K562 (cell line): ENCODE measurements around the gene NMBR. TPM values are rescaled to one million over a fixed set of nuclear protein-coding genes. Genes with fewer than 3 reads are reported as not detected.
A peak's percentile ranks its signal among the peaks of the same experiment; 100 is the strongest.

Source experiments
- CAMTA2 ChIP-seq: fragments of 250-450 bp; sonication (Bioruptor Pico); conservative IDR thresholded peaks from 2 replicates; pipeline ENCODE4 v1.5.1; 2022
- ESRRB ChIP-seq: fragments of 250-450 bp; sonication (Bioruptor Pico); IDR thresholded peaks from 2 replicates; pipeline ENCODE4 v1.5.0; 2020; ENCODE audit warnings: mild to moderate bottlenecking, moderate library complexity, borderline replicate concordance
- POLR2AphosphoS5 ChIP-seq: IDR thresholded peaks from 2 replicates; pipeline ENCODE4 v1.6.1; 2011; ENCODE audit warnings: mild to moderate bottlenecking, low read depth, low read length, moderate library complexity; ENCODE audit not compliant: control insufficient read depth, insufficient read depth
- SUPT5H ChIP-seq: fragments of 450-650 bp; IDR thresholded peaks from 2 replicates; pipeline ENCODE4 v1.6.1; 2016
- YY1 ChIP-seq, 3 experiments: IDR thresholded peaks; 2 replicates each; pipeline ENCODE4 v1.6.1; 2011; ENCODE audit warnings: low read length in 2 of 3, mild to moderate bottlenecking in 2 of 3, moderate library complexity in 2 of 3, borderline replicate concordance in 1 of 3, control low read depth in 1 of 3, low read depth in 1 of 3; ENCODE audit not compliant: insufficient read depth in 3 of 3, insufficient replicate concordance in 2 of 3, control insufficient read depth in 1 of 3, insufficient read length in 1 of 3; ENCODE audit errors: extremely low read depth in 1 of 3
- ZBTB1 ChIP-seq: sonication (generic); formaldehyde crosslinking; IDR thresholded peaks from 2 replicates; pipeline ENCODE4 v1.8.1; 2023; ENCODE audit warnings: missing genetic modification reagents, low read depth, mild to moderate bottlenecking, borderline replicate concordance
- ZFP1 ChIP-seq: fragments of 450-650 bp; formaldehyde crosslinking; IDR thresholded peaks from 2 replicates; pipeline ENCODE4 v1.4.0; 2020; ENCODE audit warnings: mild to moderate bottlenecking, mixed read lengths
- ZNF263 ChIP-seq: sonication (generic); formaldehyde crosslinking; IDR thresholded peaks from 2 replicates; pipeline ENCODE4 v1.8.0; 2022; ENCODE audit warnings: mild to moderate bottlenecking, missing genetic modification reagents, borderline replicate concordance
- ZNF384 ChIP-seq: IDR thresholded peaks from 2 replicates; pipeline ENCODE4 v1.6.1; 2012; ENCODE audit warnings: low read depth, low read length, improper control_type of control experiment
- ZNF696 ChIP-seq: fragments of 250-450 bp; sonication (Bioruptor Pico); conservative IDR thresholded peaks from 2 replicates; pipeline ENCODE4 v1.4.0; 2020; ENCODE audit warnings: mild to moderate bottlenecking, moderate library complexity
- polyA plus RNA-seq, 8 experiments: library from polyadenylated mRNA; depleted of rRNA in 4 of 8; stranded (reverse) in 5 of 8; unstranded in 3 of 8; fragments of >200 nt; fragmentation: Nextera tagmentation in 2 of 8; fragmentation: Illumina TruSeq in 1 of 8; extraction: Ambion mirVana in 2 of 8; extraction: Trizol in 1 of 8; gene quantifications; 2 replicates each; pipeline versions ENCODE4 v1.2.1 to v1.2.3, GENCODE V29; 2011 to 2014; ENCODE audit warnings: inconsistent platforms in 1 of 8, missing spikeins in 1 of 8
- total RNA-seq, 7 experiments: library from RNA; depleted of rRNA in 6 of 7; stranded (reverse); fragments of >200 nt in 6 of 7; fragmentation: Illumina TruSeq in 2 of 7; extraction: Trizol in 2 of 7; gene quantifications; 2 replicates each; pipeline versions ENCODE4 v1.2.1 to v1.2.3, GENCODE V29; 2011 to 2021; ENCODE audit warnings: low replicate concordance in 1 of 7
- TF ChIP-seq, protein P1 (sequence below): IDR thresholded peaks from 3 replicates; pipeline ENCODE4 v1.6.1; 2011; ENCODE audit warnings: borderline replicate concordance, mild to moderate bottlenecking, moderate library complexity; ENCODE audit not compliant: insufficient read length; ENCODE audit errors: extremely low read depth
- TF ChIP-seq, protein P2 (sequence below): fragments of 450-650 bp; IDR thresholded peaks from 2 replicates; pipeline ENCODE4 v1.6.1; 2016; ENCODE audit warnings: low read depth
- TF ChIP-seq, protein P3 (sequence below): fragments of 250-450 bp; sonication (Bioruptor Pico); IDR thresholded peaks from 2 replicates; pipeline ENCODE4 v1.5.0; 2021

NMBR gene
- total and polyA plus RNA-seq, 9 of the 15 experiments (the other 6 are each of a cell fraction or from before 2014, with no cell fraction given) = not detected

DNA sequence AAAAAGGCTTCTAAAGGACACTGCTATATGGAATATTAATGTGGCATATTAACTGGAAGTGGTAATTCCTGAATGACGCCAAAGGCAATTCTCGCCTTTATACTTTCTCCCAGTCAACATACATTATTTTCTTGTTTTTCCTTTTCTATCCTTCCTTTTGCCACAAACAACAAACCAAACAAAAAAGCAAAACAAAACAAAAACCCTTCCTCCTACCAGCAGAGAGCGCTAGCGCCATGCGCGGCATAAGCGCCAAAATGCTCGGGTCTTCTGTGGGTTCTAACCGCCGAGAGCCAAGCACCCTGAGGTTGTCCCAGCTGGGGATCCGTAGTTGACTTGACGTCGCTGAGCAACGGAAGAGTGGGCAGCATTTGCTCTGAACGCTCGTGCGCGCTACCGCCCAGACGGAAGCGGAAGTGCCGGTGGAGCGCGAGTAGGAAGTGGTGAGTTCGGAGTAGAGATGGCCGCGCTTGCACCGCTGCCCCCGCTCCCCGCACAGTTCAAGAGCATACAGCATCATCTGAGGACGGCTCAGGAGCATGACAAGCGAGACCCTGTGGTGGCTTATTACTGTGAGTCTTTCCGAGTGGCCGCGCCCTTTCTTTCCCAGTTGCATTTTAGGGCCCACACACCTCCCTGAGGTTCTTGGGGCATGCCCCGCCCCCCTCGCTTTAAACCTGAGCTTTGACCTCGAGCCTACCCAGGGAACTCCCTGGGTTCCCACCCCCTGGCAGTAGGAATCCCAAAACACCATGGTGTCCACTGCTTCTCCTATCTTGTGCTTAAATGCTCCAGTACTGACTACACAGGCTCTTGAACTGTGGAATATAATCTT is at the start of gene NMBR, which contains the start of gene VTA1 (continued):
- no peak; the same call in 1 of the 2 replicates for TF ChIP-seq ZNF263 (CRISPR knock-in tag)
- TF ChIP-seq ESRRB (CRISPR knock-in tag) = no peak
- peak; percentile 93 for TF ChIP-seq SUPT5H
- no peak for TF ChIP-seq ZBTB1 (CRISPR knock-in tag)
- no peak for TF ChIP-seq ZNF696
- TF ChIP-seq, protein P1, sequence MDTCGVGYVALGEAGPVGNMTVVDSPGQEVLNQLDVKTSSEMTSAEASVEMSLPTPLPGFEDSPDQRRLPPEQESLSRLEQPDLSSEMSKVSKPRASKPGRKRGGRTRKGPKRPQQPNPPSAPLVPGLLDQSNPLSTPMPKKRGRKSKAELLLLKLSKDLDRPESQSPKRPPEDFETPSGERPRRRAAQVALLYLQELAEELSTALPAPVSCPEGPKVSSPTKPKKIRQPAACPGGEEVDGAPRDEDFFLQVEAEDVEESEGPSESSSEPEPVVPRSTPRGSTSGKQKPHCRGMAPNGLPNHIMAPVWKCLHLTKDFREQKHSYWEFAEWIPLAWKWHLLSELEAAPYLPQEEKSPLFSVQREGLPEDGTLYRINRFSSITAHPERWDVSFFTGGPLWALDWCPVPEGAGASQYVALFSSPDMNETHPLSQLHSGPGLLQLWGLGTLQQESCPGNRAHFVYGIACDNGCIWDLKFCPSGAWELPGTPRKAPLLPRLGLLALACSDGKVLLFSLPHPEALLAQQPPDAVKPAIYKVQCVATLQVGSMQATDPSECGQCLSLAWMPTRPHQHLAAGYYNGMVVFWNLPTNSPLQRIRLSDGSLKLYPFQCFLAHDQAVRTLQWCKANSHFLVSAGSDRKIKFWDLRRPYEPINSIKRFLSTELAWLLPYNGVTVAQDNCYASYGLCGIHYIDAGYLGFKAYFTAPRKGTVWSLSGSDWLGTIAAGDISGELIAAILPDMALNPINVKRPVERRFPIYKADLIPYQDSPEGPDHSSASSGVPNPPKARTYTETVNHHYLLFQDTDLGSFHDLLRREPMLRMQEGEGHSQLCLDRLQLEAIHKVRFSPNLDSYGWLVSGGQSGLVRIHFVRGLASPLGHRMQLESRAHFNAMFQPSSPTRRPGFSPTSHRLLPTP = no peak
- TF ChIP-seq YY1 (IDR thresholded peaks at IDR 0.05; ENCODE audit: borderline replicate concordance in 1 of 3, control insufficient read depth in 1 of 3, extremely low read depth in 1 of 3, insufficient read depth in 3 of 3, insufficient read length in 1 of 3, insufficient replicate concordance in 2 of 3, low read depth in 1 of 3, low read length in 2 of 3) = peak; percentile 65 to 92 (median 88)
- no peak for TF ChIP-seq CAMTA2 (CRISPR knock-in tag)
- TF ChIP-seq ZFP1 (CRISPR knock-in tag) = no peak
- TF ChIP-seq, protein P2, sequence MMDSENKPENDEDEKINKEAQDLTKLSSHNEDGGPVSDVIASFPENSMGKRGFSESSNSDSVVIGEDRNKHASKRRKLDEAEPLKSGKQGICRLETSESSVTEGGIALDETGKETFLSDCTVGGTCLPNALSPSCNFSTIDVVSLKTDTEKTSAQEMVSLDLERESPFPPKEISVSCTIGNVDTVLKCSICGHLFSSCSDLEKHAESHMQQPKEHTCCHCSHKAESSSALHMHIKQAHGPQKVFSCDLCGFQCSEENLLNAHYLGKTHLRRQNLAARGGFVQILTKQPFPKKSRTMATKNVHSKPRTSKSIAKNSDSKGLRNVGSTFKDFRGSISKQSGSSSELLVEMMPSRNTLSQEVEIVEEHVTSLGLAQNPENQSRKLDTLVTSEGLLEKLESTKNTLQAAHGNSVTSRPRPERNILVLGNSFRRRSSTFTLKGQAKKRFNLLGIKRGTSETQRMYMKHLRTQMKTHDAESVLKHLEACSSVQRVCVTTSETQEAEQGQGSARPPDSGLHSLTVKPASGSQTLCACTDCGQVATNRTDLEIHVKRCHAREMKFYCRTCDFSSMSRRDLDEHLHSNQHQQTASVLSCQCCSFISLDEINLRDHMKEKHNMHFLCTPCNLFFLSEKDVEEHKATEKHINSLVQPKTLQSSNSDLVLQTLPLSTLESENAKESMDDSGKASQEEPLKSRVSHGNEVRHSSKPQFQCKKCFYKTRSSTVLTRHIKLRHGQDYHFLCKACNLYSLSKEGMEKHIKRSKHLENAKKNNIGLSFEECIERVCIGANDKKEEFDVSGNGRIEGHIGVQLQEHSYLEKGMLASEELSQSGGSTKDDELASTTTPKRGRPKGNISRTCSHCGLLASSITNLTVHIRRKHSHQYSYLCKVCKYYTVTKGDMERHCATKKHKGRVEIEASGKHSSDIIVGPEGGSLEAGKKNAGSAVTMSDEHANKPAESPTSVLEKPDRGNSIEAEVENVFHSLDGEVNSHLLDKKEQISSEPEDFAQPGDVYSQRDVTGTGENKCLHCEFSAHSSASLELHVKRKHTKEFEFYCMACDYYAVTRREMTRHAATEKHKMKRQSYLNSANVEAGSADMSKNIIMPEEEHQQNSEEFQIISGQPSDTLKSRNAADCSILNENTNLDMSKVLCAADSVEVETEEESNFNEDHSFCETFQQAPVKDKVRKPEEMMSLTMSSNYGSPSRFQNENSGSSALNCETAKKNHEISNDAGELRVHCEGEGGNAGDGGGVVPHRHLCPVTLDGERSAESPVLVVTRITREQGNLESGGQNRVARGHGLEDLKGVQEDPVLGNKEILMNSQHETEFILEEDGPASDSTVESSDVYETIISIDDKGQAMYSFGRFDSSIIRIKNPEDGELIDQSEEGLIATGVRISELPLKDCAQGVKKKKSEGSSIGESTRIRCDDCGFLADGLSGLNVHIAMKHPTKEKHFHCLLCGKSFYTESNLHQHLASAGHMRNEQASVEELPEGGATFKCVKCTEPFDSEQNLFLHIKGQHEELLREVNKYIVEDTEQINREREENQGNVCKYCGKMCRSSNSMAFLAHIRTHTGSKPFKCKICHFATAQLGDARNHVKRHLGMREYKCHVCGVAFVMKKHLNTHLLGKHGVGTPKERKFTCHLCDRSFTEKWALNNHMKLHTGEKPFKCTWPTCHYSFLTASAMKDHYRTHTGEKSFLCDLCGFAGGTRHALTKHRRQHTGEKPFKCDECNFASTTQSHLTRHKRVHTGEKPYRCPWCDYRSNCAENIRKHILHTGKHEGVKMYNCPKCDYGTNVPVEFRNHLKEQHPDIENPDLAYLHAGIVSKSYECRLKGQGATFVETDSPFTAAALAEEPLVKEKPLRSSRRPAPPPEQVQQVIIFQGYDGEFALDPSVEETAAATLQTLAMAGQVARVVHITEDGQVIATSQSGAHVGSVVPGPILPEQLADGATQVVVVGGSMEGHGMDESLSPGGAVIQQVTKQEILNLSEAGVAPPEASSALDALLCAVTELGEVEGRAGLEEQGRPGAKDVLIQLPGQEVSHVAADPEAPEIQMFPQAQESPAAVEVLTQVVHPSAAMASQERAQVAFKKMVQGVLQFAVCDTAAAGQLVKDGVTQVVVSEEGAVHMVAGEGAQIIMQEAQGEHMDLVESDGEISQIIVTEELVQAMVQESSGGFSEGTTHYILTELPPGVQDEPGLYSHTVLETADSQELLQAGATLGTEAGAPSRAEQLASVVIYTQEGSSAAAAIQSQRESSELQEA = peak; percentile 100
- TF ChIP-seq POLR2AphosphoS5 = peak; percentile 84
- TF ChIP-seq, protein P3, sequence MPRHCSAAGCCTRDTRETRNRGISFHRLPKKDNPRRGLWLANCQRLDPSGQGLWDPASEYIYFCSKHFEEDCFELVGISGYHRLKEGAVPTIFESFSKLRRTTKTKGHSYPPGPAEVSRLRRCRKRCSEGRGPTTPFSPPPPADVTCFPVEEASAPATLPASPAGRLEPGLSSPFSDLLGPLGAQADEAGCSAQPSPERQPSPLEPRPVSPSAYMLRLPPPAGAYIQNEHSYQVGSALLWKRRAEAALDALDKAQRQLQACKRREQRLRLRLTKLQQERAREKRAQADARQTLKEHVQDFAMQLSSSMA (CRISPR knock-in tag) = no peak
- no peak for TF ChIP-seq ZNF384
